ENCODE results near the gene SRRM5. TPM values are rescaled to one million over a fixed set of nuclear protein-coding genes. Genes with fewer than 3 reads are reported as not detected.
A peak's percentile ranks its signal among the peaks of the same experiment; 100 is the strongest.

SRRM5 gene, protein sequence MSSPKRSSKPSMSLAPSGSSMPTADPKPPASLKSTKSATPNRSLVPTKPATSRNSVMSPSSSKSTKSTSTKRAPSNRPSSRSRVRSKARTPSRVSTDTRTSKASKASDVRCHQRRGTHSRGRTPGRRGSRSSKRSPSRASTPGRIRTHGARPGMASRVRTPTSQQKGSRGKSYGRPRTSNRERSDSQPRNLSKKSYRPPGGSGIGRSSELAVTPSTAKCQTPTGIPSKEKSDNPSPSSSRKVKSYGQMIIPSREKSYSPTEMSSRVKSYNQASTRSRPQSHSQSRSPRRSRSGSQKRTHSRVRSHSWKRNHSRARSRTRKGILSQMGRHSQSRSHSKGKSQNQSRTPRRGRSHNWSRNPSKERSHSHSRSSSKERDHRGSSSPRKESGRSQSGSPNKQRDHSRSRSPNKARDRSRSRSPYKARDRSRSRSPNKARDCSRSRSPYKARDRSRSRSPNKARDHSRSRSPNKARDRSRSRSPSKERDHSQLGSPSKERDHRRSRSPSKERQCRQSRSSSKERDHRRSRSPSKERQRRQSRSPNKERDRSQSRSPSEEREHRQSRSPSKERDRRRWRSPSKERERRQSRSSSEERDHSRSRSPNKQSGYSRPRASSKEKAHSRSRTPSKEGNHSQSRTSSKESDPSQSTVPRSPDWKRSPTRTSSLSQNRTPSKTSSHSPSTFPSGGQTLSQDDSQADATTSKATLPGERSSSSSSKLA
- under 1 TPM in 3 of 4 donors, not detected in 1; 0.23 to 0.29 (median 0.28) TPM for total RNA-seq
- 0.34 TPM for polyA plus RNA-seq
- long read RNA-seq, donor 1 = 0 reads
- long read RNA-seq, donor 2 = 0 reads
- long read RNA-seq, donor 3, partial matches to known transcripts = 0 of 1 reads
- long read RNA-seq, donor 3, other reads (novel, unspliced or antisense) = 1 of 1 reads
- long read RNA-seq, donor 4, partial matches to known transcripts = 0 of 1 reads
- long read RNA-seq, donor 4, other reads (novel, unspliced or antisense) = 1 of 1 reads

DNA sequence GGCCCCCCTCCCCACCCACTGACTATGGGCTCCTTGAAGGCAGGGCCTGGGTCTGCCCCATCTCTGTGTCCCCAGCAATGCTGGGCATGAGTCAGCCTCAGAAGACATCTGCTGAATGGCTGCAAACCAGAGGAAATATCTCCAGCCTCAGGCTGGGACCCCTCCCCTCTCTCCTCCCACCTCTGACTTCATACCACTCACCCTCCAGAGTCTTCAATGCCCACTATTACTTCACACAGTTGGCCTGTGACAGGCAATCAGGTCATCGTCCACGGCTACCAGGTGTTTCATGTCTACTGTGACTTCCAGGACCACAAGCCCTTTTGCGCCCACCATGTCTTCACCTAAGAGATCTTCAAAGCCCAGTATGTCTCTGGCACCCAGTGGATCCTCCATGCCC is at the start of gene SRRM5:
SRRM5 (plus strand) TSS at position 301 of the 400 bp plus-strand sequence; CDS start at position 335, 34 bp downstream.
- no peak for ATAC-seq
- intact Hi-C loops (cut with DNase I) = no loop called here
- WGBS = 88% methylated on average over 3 of the region's 3 CpGs

DNA sequence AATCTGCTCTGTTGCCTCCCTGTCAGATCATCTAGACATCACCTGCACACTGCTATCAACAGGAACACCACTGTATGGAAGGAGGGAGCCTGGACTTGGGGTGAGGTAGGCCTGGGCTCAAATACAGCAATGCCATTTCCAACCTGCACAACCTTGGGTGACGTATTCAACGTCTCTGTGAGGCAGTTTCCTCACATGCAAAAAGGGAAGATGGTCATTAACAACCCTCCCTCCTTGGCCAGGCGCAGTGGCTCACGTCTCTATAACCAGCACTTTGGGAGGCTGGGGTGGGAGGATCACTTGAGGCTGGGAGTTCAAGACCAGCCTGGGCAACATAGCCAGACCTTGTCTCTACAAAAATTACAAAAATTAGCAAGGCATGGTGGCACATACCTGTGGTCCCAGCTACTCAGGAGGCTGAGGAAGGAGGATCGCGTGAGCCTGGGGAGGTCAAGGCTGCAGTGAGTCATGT is 49.6 kb upstream of the SRRM5 start:
- Histone ChIP-seq H3K4me3 (ENCODE audit: low read length) (no peak overlapping the region), H3K4me1 (ENCODE audit: control insufficient read depth, insufficient read depth, low read length) (peaks cover 2% of the 10 kb centered on the region), H3K9me3 (ENCODE audit: control insufficient read depth, low read length) (no peaks in the 10 kb centered on the region), H3K27me3 (ENCODE audit: control insufficient read depth, insufficient read depth) (no peaks in the 10 kb centered on the region), H3K27ac (ENCODE audit: low read length) (no peak overlapping the region)
- intact Hi-C loops (cut with DNase I) = no loop called here
- peak; percentile 9 for ATAC-seq
- WGBS = 84% methylated on average over 6 of the region's 6 CpGs
- no peak for DNase-seq

More for the DNA sequence above, at the start of gene SRRM5:
- Histone ChIP-seq H3K9me3 (ENCODE audit: control insufficient read depth, low read length) (no peaks in the 10 kb centered on the region), H3K4me3 (ENCODE audit: low read length) (no peak within 1 kb of the TSS), H3K27ac (ENCODE audit: low read length) (no peak within 1 kb of the TSS), H3K27me3 (ENCODE audit: control insufficient read depth, insufficient read depth) (no peaks in the 10 kb centered on the region), H3K4me1 (ENCODE audit: control insufficient read depth, insufficient read depth, low read length) (no peaks in the 10 kb centered on the region)
- no peak for DNase-seq

DNA sequence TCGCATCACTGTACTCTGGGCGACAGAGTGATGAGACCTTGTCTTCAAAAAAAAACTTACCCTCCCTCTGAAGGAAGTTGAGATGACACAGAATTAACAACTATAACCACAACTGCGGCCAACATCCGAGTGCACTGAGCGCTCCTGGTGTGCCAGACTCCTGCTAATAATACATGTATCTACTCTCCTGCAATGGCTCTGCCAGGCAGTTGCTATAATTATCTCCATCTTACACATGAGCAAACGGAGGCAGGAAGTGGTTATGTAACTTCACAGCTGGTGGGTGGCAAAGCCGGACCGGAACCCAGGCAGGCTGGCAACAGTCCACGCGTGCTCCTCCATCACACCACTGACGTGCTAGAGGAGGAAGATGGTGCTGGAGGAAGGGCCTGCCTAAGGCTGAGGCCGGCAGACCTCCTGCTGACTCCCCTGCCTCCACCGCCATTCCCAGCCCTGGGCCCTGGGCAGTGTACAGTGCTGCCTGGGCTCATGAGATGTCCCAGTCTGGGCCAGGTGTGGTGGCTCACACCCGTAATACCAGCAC is 49.1 kb upstream of the SRRM5 start:
- H3K4me3 ChIP-seq (ENCODE audit: low read length) = no peak overlapping the region
- H3K9me3 ChIP-seq (ENCODE audit: control insufficient read depth, low read length) = no peaks in the 10 kb centered on the region
- 46% methylated on average over 14 of the region's 14 CpGs for WGBS
- H3K4me1 ChIP-seq (ENCODE audit: control insufficient read depth, insufficient read depth, low read length) = peaks cover 2% of the 10 kb centered on the region
- peak overlapping the region; percentile 38 for H3K27ac ChIP-seq (ENCODE audit: low read length)
- peak; percentile 87 to 89 for ATAC-seq
- intact Hi-C loops (cut with DNase I) = no loop called here
- no peaks in the 10 kb centered on the region for H3K27me3 ChIP-seq (ENCODE audit: control insufficient read depth, insufficient read depth)
- peak; percentile 68 to 93 (median 91) for DNase-seq

DNA sequence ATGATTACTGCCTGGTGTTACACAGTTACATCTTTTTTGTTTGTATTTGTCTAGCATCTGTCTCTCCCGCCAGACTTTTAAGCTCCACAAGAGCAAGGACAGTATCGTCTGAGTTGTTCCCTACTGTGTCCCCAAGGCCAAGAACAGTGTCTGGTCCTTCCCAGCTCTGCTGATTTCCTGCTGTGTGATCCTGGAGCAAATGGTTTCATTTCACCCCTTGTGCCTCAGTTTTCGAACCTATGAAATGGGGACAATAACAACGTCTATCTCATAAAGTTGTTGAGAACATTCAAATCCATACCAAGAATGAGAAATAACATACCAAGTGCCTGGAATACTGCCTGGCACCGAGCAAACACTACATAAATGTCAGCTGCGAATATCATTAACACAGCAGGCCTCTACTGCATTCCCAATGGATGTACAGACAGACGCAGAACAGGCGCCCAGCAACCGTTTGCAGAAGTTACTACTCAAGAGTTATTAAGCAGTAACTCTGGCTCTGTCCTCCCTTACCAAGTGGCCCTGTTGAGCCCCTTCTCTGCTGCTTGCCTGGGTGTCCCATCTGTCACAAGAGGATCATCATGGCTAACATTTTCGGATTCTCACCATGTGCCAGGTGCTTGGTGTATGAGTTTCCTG is 48.0 kb upstream of the SRRM5 start:
- intact Hi-C loops (cut with DNase I) = no loop called here
- DNase-seq (no peak), ATAC-seq (no peak)
- Histone ChIP-seq H3K27ac (ENCODE audit: low read length) (no peak overlapping the region), H3K27me3 (ENCODE audit: control insufficient read depth, insufficient read depth) (no peaks in the 10 kb centered on the region), H3K4me1 (ENCODE audit: control insufficient read depth, insufficient read depth, low read length) (peaks cover 2% of the 10 kb centered on the region), H3K4me3 (ENCODE audit: low read length) (no peak overlapping the region), H3K9me3 (ENCODE audit: control insufficient read depth, low read length) (no peaks in the 10 kb centered on the region)
- 89% methylated on average over 10 of the region's 10 CpGs for WGBS

DNA sequence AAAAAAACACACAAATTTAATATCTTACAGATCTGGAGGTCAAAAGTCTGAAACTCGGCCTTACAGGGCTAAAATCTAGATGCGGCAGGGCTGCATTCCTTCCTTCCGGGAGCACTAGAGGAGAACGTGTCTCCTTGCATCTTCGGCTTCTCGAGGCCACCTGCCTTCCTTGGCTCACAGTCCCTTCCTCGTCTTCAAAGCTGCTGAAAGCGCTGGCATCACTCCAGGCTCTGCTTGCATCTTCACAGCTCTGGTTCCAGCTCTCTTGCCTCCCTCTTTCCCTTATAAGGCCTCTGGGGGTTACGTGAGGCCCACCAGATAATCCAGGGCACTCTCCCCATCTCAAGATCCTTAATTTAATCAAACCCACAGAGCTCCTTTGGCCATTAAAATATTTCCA is 47.1 kb upstream of the SRRM5 start:
- Histone ChIP-seq H3K9me3 (ENCODE audit: control insufficient read depth, low read length) (no peaks in the 10 kb centered on the region), H3K27me3 (ENCODE audit: control insufficient read depth, insufficient read depth) (no peaks in the 10 kb centered on the region), H3K27ac (ENCODE audit: low read length) (no peak overlapping the region), H3K4me3 (ENCODE audit: low read length) (no peak overlapping the region), H3K4me1 (ENCODE audit: control insufficient read depth, insufficient read depth, low read length) (peaks cover 2% of the 10 kb centered on the region)
- intact Hi-C loops (cut with DNase I) = no loop called here
- no peak for ATAC-seq
- 70% methylated on average over 9 of the region's 9 CpGs for WGBS
- DNase-seq = no peak

DNA sequence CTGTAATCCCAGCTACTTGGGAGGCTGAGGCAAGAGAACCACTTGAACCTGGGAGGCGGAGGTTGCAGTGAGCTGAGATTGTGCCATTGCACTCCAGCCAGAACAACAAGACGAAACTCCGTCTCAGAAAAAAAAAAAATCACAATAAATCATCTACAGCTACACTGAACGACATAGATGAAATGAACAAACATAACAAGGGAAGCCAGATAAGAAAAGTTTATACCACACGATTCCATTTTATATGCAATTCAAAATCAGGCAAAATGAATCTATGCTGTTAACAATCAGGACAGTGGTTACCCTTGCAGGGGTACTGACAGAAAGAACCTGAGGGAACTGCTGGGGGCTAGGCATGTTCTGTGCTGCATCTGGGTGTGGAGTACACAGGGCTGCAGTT is 42.2 kb upstream of the SRRM5 start:
- Histone ChIP-seq H3K27ac (ENCODE audit: low read length) (no peak overlapping the region), H3K9me3 (ENCODE audit: control insufficient read depth, low read length) (no peaks in the 10 kb centered on the region), H3K4me3 (ENCODE audit: low read length) (no peak overlapping the region), H3K4me1 (ENCODE audit: control insufficient read depth, insufficient read depth, low read length) (peaks cover 1% of the 10 kb centered on the region), H3K27me3 (ENCODE audit: control insufficient read depth, insufficient read depth) (no peaks in the 10 kb centered on the region)
- 93% methylated on average over 5 of the region's 5 CpGs for WGBS
- ATAC-seq (no peak), DNase-seq (no peak)
- intact Hi-C loops (cut with DNase I) = no loop called here

DNA sequence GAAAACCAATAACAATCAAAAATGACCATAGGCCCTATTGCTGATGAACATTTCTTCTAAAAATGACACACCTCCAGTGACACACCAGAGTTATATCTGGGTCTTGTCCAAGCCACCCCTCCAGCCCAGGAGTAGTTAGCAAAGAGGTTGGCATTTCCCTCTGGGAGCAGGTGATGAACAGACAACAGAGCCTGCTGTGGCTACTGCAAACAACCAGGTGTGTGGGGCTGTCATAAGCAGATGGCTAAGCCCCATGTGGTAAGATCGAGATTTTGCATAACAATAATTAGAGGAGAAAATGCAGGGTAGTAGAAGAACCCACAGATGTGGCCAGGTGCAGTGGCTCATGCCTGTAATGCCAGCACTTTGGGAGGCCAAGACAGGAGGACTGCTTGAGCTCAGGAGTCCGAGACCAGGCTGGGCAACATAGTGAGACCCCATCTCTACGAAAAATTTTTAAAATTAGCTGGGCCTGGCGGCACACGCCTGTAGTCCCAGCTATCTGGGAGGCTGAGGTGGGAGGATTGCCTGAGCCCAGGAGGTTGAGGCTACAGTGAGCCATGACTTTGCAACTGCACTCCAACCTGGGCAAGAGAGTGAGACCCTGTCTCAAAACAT is 41.6 kb upstream of the SRRM5 start:
- Histone ChIP-seq H3K4me3 (ENCODE audit: low read length) (no peak overlapping the region), H3K27ac (ENCODE audit: low read length) (no peak overlapping the region), H3K27me3 (ENCODE audit: control insufficient read depth, insufficient read depth) (no peaks in the 10 kb centered on the region), H3K9me3 (ENCODE audit: control insufficient read depth, low read length) (no peaks in the 10 kb centered on the region), H3K4me1 (ENCODE audit: control insufficient read depth, insufficient read depth, low read length) (peaks cover 1% of the 10 kb centered on the region)
- WGBS = 91% methylated on average over 5 of the region's 5 CpGs
- DNase-seq = no peak
- no peak for ATAC-seq
- intact Hi-C loops (cut with DNase I) = no loop called here

DNA sequence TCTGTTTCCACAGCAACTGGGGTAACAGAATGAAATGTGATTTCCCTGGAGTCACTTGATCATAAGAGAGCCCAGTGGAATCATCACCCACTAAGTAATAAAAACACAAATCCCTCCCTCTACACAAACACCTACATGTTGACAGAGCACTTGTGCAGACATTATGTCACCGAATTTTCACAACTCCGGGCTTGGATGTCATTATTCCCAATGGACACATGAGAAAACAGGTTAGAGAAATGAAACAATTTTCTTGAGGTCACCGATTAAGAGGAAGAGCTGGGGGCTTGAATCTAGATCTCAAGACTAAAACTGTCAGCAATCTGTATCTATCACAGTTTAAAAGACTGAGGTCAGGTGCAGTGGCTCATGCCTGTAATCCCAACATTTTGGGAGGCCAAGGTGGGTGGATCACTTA is 39.7 kb upstream of the SRRM5 start:
- peaks cover 1% of the 10 kb centered on the region for H3K4me1 ChIP-seq (ENCODE audit: control insufficient read depth, insufficient read depth, low read length)
- H3K9me3 ChIP-seq (ENCODE audit: control insufficient read depth, low read length) = no peaks in the 10 kb centered on the region
- intact Hi-C loops (cut with DNase I) = no loop called here
- H3K27me3 ChIP-seq (ENCODE audit: control insufficient read depth, insufficient read depth) = no peaks in the 10 kb centered on the region
- ATAC-seq (no peak), DNase-seq (no peak)
- no peak overlapping the region for H3K27ac ChIP-seq (ENCODE audit: low read length)
- no peak overlapping the region for H3K4me3 ChIP-seq (ENCODE audit: low read length)
- 82% methylated on average over 3 of the region's 3 CpGs for WGBS

DNA sequence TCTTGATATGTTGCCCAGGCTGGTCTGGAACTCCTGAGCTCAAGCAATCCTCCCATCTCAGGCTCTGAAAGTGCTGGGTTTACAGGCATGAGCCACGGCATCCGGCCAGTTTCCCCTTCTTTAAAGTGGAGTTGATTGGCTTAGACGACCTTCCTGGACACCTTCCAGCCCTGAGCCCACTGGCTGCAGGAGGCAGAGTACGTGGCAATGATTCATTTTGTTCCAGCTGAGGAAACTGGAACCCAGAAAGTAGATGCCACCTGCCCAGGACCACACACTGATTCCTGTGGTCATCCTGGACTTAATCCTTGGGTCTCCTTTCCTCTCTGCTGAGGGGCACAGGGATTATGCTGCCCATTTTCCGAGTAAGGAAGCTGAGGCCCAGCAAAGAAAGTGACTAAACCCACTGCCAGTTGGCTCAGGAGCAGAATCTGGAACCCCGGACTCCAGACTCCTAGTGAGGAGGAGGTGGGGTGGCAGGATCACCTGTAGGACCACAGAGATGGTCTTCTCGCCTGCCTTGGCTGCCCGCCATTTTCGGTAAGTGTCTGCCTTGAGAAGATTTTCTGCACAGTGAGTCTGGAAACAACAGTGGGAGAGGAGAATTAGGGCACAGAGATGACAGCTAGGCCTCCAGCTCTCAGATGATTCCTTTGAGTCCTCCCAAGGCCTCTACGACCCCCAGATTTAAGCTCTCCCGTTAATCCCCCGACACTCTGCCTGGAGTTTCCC is 37.3 kb upstream of the SRRM5 start:
- WGBS = 30% methylated on average over 12 of the region's 12 CpGs
- ATAC-seq (no peak), DNase-seq (peak in 1 of 3 donors; percentile 52)
- no peaks in the 10 kb centered on the region for H3K27me3 ChIP-seq (ENCODE audit: control insufficient read depth, insufficient read depth)
- no peaks in the 10 kb centered on the region for H3K9me3 ChIP-seq (ENCODE audit: control insufficient read depth, low read length)
- H3K4me3 ChIP-seq (ENCODE audit: low read length) = peak overlapping the region; percentile 78
- intact Hi-C loops (cut with DNase I) = loop anchor here in 1 of 4 donors (2.0 kb wide), 1 partner anchor 22 kb away; the partner anchor contains the start of genes IRGQ and ZNF576
- peaks cover 1% of the 10 kb centered on the region for H3K4me1 ChIP-seq (ENCODE audit: control insufficient read depth, insufficient read depth, low read length)
- H3K27ac ChIP-seq (ENCODE audit: low read length) = no peak overlapping the region
